ENCODE results near the gene ZBTB12.

DNA sequence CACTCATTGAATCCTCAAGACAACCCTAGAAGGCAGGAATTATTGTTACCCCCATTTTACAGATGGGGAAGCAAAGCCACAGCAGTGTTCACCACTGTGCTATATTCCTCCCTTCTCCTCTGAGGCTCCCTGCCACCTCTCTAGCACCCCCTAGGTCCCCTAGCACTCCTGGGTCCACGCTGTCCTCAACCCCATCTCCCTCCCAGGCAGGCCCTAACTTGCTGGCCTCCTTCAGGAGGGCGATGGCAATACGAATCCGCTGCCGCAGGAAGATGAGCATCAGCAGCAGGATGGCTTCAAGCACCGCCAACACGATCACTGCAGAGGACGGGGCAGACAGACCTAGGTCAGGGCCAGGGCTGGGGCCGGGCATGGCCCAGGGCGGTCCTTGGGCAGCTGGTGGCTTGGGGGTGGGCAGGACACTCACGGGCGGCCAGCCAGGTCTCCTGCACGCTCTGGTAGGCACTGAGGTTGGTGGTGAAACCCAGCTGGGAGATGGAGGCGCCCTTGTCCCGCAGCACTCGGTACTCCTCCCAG is 31.4 kb downstream of the ZBTB12 start:
- TF ChIP-seq, protein P1, sequence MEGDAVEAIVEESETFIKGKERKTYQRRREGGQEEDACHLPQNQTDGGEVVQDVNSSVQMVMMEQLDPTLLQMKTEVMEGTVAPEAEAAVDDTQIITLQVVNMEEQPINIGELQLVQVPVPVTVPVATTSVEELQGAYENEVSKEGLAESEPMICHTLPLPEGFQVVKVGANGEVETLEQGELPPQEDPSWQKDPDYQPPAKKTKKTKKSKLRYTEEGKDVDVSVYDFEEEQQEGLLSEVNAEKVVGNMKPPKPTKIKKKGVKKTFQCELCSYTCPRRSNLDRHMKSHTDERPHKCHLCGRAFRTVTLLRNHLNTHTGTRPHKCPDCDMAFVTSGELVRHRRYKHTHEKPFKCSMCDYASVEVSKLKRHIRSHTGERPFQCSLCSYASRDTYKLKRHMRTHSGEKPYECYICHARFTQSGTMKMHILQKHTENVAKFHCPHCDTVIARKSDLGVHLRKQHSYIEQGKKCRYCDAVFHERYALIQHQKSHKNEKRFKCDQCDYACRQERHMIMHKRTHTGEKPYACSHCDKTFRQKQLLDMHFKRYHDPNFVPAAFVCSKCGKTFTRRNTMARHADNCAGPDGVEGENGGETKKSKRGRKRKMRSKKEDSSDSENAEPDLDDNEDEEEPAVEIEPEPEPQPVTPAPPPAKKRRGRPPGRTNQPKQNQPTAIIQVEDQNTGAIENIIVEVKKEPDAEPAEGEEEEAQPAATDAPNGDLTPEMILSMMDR (conservative IDR thresholded peaks at IDR 0.05): no peak
- no peak for TF ChIP-seq EZH2 (IDR thresholded peaks at IDR 0.05; ENCODE audit: low read depth)

Data from PC-9 (cell line).